HG03558 (cell line): ENCODE measurements around the gene KREMEN1.
"Not testable (repeated sequence)": the region's sequence is repeated elsewhere in the genome, so short reads cannot be mapped to it uniquely, and the experiment has no call there.

Experiments used
- ATAC-seq: cut with Tn5 transposase; IDR thresholded peaks from one replicate; pipeline ENCODE4 v1.9.1; 2021; ENCODE audit warnings: moderate number of reproducible peaks; ENCODE audit not compliant: unreplicated experiment; ENCODE audit errors: extremely low read depth

The KREMEN1 gene, protein sequence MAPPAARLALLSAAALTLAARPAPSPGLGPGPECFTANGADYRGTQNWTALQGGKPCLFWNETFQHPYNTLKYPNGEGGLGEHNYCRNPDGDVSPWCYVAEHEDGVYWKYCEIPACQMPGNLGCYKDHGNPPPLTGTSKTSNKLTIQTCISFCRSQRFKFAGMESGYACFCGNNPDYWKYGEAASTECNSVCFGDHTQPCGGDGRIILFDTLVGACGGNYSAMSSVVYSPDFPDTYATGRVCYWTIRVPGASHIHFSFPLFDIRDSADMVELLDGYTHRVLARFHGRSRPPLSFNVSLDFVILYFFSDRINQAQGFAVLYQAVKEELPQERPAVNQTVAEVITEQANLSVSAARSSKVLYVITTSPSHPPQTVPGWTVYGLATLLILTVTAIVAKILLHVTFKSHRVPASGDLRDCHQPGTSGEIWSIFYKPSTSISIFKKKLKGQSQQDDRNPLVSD

GRCh38 chr22:29072979-29073617, at the start of gene KREMEN1:
Gene KREMEN1, plus strand, starts transcription at chr22:29073035. Its CDS starts 96 bp downstream, at chr22:29073131.
- no peak for ATAC-seq

DNA sequence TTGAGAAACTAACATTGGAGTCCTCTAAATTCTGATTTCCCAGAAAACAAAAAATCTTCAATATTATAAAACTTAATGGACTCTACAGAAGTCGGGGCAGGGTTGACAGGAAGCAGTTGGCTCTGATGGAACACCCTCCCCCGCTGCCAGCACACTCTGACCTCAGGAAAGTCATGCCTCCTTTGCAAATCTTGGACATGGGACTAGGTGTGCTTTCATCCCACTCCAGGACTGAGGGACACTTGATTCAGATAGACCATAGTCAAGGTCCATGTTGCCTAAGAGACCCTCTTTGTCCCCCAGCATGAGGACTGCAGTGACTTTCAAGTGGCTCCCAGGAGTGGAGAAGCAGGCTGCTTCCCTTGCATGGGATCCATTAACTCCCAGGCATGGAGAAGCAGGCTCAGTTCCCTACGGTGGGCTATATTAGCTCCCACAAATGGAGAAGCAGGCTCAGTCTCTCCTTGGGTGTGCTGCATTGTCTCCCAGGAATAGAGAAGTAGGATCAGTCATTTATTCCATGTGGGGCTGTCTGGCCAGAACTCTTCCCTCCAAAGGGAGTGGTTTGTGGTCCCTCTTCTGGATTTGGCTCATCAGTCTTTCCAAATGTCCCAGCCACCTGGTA, 49.6 kb upstream of the KREMEN1 start:
- ATAC-seq: no peak

GRCh38 chr22:29026579-29026978, 46.3 kb upstream of the KREMEN1 start:
- no peak for ATAC-seq

- ATAC-seq: no peak
Observed at GRCh38 chr22:29028468-29028867, 44.4 kb upstream of the KREMEN1 start.

DNA sequence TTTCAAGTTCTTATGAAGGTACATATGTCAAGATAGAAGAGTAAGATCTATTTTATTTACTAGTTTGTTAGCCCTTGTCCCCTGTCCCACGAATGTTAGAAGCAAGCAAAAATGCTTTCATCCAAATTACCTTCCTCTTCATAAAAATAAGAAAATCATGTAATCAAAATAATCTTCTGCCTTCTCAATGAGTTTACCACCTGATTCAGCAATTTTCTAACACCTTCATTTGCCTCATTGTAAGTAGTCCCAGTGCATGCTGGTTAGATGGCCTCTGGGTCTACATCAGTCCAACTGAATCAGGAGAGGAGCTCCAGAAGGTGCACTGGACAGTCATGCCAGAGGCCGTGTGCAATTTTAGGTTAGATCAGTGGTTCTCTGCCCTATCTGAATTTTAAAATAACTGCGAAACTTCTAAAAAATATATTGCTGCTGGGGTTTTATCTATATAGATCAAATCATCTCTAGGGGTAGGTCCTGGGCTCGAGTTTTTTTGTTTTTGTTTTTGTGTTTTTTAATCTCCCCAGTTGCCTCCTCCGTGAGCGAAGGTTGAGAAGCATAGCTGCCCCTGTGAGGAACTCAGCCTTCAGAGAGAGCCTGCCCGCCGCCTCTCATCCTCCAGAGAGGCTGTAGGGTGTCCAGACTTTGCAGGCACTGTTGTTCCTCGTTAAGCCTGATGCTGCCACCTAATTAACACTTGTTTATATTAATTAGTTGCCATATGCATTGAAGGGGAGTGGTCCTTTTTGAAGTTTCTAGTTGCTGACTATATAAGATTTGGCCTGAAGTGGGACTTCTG, 43.4 kb upstream of the KREMEN1 start:
- ATAC-seq: no peak

GRCh38 chr22:29030016-29030617, 42.7 kb upstream of the KREMEN1 start:
- ATAC-seq: no peak

GRCh38 chr22:29030618-29031226, 42.1 kb upstream of the KREMEN1 start:
- no peak for ATAC-seq

DNA sequence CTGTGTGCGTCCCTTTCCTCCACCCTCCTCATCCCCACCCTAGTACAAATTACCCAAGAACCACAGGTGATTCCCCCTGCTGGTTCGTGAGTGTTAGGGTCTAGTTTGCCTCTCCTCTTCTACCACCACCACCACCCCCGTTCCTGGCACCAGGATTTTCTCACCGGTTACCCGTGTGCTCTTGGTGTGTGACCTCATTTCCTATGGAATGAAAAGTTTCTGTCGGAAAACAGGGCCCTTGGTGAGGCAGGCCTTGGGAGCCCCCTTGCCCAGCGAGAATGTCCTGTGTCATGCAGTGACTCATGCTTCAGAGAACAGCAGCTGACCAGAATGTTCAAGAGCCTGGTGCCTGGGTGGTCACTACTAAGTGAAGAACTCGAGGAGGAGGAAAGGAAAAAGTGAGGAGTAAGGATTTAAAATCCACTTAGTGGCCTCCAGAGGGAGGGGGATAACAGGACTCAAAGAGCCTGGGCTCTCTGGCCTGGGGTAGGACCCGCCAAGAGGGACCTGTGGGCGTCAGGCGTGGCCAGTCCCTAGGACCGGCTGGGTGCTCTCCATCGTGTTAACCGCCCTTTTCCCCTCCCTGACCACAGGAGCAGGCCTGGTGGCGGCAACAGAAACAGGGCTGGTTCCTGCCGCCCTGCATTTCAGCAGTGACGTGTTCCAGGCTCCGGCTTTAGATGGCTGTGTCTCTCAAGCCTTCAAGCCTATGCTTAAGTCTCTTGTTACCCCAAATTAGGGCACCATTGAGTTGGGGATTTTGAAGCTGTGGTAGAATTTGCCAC, 41.4 kb upstream of the KREMEN1 start:
- no peak for ATAC-seq

DNA sequence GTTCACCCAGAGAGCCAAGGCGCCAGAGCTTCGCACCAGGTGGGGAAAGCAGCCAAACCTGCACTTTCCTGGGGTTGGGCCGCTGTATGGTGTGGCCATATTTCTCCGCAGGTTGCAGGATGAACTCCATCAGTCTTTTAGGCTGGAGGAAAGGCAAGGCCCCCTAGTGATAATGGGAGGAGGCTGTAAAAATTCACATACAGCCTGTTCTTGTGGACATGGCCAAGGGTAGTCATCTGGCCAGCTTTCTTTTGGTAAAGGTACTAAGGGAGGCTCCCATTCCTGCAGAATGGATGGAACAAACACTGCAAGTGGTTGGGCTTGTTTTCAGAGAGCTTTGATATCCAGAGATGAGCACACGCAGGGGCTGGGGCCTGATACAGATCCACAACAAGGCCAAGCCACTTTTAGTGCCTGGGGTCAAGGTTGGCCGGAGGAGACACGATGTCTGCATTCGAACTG, 40.8 kb upstream of the KREMEN1 start:
- no peak for ATAC-seq

- no peak for ATAC-seq
Observed at GRCh38 chr22:29032584-29032983, 40.3 kb upstream of the KREMEN1 start.

GRCh38 chr22:29037340-29037932, 35.4 kb upstream of the KREMEN1 start:
- no peak for ATAC-seq

- no peak for ATAC-seq
Observed at GRCh38 chr22:29039148-29039547, 33.7 kb upstream of the KREMEN1 start.

- ATAC-seq: not testable (repeated sequence)
Observed at GRCh38 chr22:29039684-29040083, 33.2 kb upstream of the KREMEN1 start.

- ATAC-seq: no peak
Observed at GRCh38 chr22:29040385-29041275, 32.2 kb upstream of the KREMEN1 start.

DNA sequence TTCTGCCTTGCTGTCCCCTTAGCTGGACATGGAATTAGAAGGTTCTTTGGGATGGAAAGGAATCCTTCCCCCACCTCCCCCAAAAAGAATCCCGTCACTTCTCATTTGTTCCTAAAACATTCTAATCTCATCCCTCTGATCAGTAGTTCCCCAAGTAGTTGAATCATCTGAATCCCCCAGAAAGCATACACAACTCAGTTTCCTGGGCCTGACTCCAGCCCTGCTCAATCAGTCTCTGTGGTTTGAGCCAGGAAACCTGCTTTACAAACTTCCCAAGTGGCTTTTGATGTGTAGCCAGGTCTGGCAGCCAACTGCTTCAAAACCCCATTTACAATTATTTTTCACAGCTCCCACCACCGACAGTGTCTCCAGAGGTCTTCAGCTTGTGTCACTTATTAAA, 31.4 kb upstream of the KREMEN1 start:
- no peak for ATAC-seq

DNA sequence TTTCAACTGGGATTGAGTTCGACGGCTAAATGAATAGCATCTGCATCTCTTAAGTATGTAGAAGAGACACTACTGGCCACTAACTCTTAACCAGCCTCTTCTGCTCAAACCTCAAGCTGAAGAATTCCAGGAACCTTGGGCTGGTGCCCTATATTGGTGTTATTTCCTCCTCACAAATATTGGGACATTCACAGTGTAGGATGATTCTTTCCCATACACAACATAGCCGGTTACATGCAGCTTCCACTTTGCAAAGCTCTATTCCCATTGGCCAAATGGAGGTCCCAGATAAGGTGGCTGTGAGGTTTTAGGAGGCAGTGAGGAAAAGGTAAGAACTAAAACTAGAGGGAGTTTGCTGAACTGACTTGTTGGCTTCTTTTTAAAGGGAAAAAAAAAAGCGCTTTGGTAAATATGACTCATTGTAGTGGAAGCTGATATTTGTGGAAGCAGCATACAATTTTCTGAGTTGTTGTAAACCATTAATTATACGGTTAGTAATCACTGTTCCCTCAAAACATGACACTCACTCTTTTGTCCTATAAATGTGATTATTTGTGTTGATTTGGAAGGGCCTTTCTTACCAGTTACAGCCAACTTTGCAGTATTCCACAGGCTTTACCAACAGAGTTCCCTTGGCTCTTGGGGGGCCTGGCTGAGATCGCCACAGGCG, 28.8 kb upstream of the KREMEN1 start:
- no peak for ATAC-seq

DNA sequence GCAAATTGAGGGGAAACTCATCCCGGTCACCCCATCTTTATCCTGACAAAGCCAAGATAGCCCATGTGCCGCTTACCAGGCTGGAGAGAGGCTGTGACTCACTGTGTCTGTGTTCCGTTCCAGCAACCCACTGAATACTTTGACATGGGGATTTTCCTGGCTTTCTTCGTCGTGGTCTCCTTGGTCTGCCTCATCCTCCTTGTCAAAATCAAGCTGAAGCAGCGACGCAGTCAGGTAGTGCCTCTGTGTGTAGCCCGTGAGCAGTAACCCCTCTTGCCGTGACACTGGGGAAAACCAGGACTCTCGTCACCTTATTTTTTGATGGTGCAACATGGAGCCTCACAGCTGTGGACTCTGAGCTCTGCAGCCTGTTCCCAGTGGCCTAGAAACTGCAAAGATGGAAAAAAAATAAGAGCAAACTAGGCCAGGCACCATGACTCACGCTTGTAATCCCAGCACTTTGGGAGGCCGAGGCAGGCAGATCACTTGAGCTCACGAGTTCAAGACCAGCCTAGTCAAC, 28.1 kb upstream of the KREMEN1 start:
- ATAC-seq: no peak
